CD8-positive, alpha-beta memory T cell (primary cell): ENCODE data around the gene ERMN. TPM values are rescaled to one million over a fixed set of nuclear protein-coding genes. Genes with fewer than 3 reads are reported as not detected.

ENCODE experiments used
- CTCF ChIA-PET: fragments of 350-600 bp; sonication (Branson Sonifier 250); formaldehyde crosslinking; loops from one replicate; lab custom pipeline; 2021; ENCODE audit warnings: antibody characterized with exemption; lab: Charles Lee
- POLR2A ChIA-PET: fragments of 350-600 bp; sonication (Branson Sonifier 250); formaldehyde crosslinking; loops from one replicate; lab custom pipeline; 2021; ENCODE audit warnings: antibody characterized with exemption; lab: Charles Lee
- DNase-seq, 5 donors: peaks; one replicate each; pipeline versions ENCODE4 v3.0.0 to v3.0.0-alpha.2; 2020 to 2022; ENCODE audit warnings: mixed read lengths in 1 of 5
- H3K27ac ChIP-seq: one replicate; pipeline ENCODE4 v1.7.0; 2013; ENCODE audit warnings: low read depth, mild to moderate bottlenecking, low read length, moderate library complexity
- H3K27me3 ChIP-seq: 2 replicates; pipeline ENCODE4 v1.7.0; 2013; ENCODE audit warnings: low read length, mild to moderate bottlenecking; ENCODE audit not compliant: insufficient read depth, poor library complexity, severe bottlenecking
- H3K36me3 ChIP-seq: 2 replicates; pipeline ENCODE4 v1.7.0; 2013; ENCODE audit warnings: mild to moderate bottlenecking, low read length, moderate library complexity; ENCODE audit not compliant: insufficient read depth
- H3K4me1 ChIP-seq: 2 replicates; pipeline ENCODE4 v1.7.0; 2013; ENCODE audit warnings: mild to moderate bottlenecking, low read length, moderate library complexity; ENCODE audit not compliant: insufficient read depth
- H3K4me3 ChIP-seq: 2 replicates; pipeline ENCODE4 v1.7.0; 2013; ENCODE audit warnings: mild to moderate bottlenecking, low read length
- H3K9me3 ChIP-seq: 2 replicates; pipeline ENCODE4 v1.7.0; 2013; ENCODE audit warnings: mild to moderate bottlenecking, low read length
- H3K27ac Mint-ChIP-seq, 8 donors: one replicate each; pipeline ENCODE4 v1.8.0; 2020 to 2021; ENCODE audit warnings: mixed read lengths in 8 of 8, mild to moderate bottlenecking in 6 of 8, inconsistent platforms in 3 of 8, moderate library complexity in 3 of 8
- H3K27me3 Mint-ChIP-seq, 2 donors: one replicate each; pipeline ENCODE4 v1.8.0; 2020 to 2021; ENCODE audit warnings: mixed read lengths in 2 of 2, mild to moderate bottlenecking in 1 of 2, moderate library complexity in 1 of 2
- H3K36me3 Mint-ChIP-seq, 3 donors: one replicate each; pipeline ENCODE4 v1.8.0; 2020 to 2021; ENCODE audit warnings: mixed read lengths in 3 of 3, inconsistent platforms in 1 of 3, mild to moderate bottlenecking in 1 of 3
- H3K4me1 Mint-ChIP-seq, 3 donors: one replicate each; pipeline ENCODE4 v1.8.0; 2020 to 2021; ENCODE audit warnings: mixed read lengths in 3 of 3, inconsistent platforms in 1 of 3, mild to moderate bottlenecking in 1 of 3
- H3K4me3 Mint-ChIP-seq, 7 donors: one replicate each; pipeline ENCODE4 v1.8.0; 2020 to 2021; ENCODE audit warnings: mixed read lengths in 7 of 7, mild to moderate bottlenecking in 6 of 7, moderate library complexity in 4 of 7, inconsistent platforms in 2 of 7
- H3K9me3 Mint-ChIP-seq, 5 donors: one replicate each; pipeline ENCODE4 v1.8.0; 2020 to 2022; ENCODE audit warnings: mixed read lengths in 5 of 5, mild to moderate bottlenecking in 3 of 5, moderate library complexity in 2 of 5, inconsistent platforms in 1 of 5
- polyA plus RNA-seq: library from polyadenylated mRNA; unstranded; fragments of 300-500 nt; fragmentation: Illumina TruSeq; gene quantifications from one replicate; pipeline ENCODE4 v1.2.3, GENCODE V29; 2021
- total RNA-seq, 2 experiments: library from RNA; stranded (reverse); gene quantifications; one replicate each; pipeline ENCODE4 v1.2.3, GENCODE V29; 2021

Gene ERMN
- total and polyA plus RNA-seq, 3 experiments from 2014 or later: 0.20 to 0.64 (median 0.42) TPM

DNA sequence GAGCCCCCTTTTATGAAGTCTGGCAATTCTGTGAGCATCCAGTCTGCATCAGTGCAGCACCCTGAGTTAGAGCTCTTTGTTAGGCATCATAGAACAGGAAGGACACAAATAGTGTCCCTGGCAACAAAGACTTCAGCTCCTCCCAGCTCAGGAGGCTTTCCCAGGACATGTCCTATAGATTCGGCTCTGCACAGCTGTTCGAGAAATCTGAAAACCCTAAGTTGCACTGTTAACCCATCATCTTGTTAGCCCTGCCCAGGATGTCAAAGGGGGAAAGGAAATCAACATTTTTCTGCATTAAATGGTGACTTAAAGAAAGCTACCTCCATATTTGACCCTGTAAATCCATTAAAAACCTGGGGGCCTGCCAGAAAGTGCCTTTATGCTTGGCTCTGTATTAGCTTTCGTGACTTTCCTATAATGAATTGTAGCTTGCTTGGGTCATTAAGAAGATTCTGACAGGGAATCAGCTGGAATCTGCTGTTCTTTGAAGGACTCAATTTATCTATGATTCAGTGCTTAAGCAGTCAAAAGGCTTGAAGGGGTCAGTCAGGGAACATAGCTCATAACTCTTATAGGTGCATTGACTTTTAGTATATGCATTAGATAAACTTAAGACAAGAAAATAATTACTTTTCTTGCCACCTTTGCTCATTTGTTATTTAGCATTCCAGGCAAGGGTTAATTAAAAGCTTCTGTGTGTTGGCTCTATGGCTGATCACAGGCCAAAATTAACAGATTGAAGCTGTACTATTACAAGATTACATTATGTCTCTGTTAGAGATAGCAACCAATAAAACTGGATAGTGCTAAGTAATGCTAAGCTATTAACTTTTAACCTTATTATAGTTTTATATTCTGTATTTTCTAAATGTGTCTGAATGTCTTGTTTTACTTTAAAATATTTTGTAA, 20.6 kb downstream of the ERMN start:
- Mint-ChIP-seq H3K4me3 (no peak overlapping the region), H3K9me3 (no peaks in the 10 kb centered on the region), H3K4me1 (peaks cover 2 to 11% (median 10%) of the 10 kb centered on the region in 3 donors), H3K27ac (no peak overlapping the region), H3K36me3 (no peaks in the 10 kb centered on the region), H3K27me3 (peaks cover 0 to 2% of the 10 kb centered on the region in 2 donors)
- no peaks in the 10 kb centered on the region for H3K27me3 ChIP-seq
- no peak overlapping the region for H3K4me3 ChIP-seq
- no peaks in the 10 kb centered on the region for H3K36me3 ChIP-seq
- ChIA-PET CTCF (interaction anchor here (0.6 to 4.9 kb wide), 11 partner anchors 24 to 719 kb away, joined by 3 to 59 read pairs (median 3); partner anchors contain the start of genes ACVR1C and ERMN), POLR2A (no interaction called here)
- H3K27ac ChIP-seq: no peak overlapping the region
- H3K9me3 ChIP-seq: no peaks in the 10 kb centered on the region
- DNase-seq: no peak
- no peaks in the 10 kb centered on the region for H3K4me1 ChIP-seq

- no peak for DNase-seq
- Mint-ChIP-seq H3K4me1 (peaks cover 2 to 11% (median 10%) of the 10 kb centered on the region in 3 donors), H3K9me3 (no peaks in the 10 kb centered on the region), H3K27me3 (peaks cover 2 to 3% of the 10 kb centered on the region in 2 donors), H3K27ac (no peak overlapping the region), H3K36me3 (no peaks in the 10 kb centered on the region), H3K4me3 (no peak overlapping the region)
- no peaks in the 10 kb centered on the region for H3K27me3 ChIP-seq
- H3K9me3 ChIP-seq: no peaks in the 10 kb centered on the region
- POLR2A ChIA-PET: no interaction called here
- CTCF ChIA-PET: interaction anchor here (0.9 to 4.9 kb wide), 13 partner anchors 7 to 1450 kb away, joined by 3 to 59 read pairs (median 4); partner anchors contain the start of genes ACVR1C and ERMN
- H3K36me3 ChIP-seq: no peaks in the 10 kb centered on the region
- no peaks in the 10 kb centered on the region for H3K4me1 ChIP-seq
- no peak overlapping the region for H3K4me3 ChIP-seq
- H3K27ac ChIP-seq: no peak overlapping the region
Observed at GRCh38 chr2:157303612-157304011, 22.0 kb downstream of the ERMN start.

DNA sequence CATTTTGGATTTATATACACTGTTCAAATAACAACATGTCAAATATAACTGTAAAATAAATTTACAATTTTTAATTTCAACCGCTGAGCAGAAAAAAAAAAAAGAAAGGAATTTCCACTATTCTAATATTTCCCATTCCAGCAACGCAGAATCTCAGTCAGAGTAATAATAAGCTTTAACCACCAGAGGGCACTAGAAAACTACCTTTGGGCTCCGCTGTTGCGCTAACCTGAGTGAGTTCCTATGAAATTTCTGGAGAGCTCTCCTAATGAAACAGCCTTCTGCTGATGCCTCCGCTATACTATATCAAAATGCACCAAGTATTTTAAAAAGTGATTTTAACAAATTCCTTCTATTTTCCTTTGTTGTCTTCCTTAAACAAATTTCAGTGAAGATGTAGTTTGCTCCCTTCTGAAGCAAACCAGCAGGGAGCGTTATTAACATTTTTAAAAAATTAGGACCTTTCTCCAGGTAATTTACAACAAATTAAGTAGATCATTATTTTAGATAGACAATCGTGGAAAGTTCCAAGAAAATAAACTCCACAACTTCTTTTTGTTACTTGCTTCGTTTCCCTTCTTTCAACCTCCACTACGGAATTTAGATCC, 23.0 kb downstream of the ERMN start:
- ChIA-PET POLR2A (interaction anchor here (0.7 kb wide), 1 partner anchor 713 kb away, joined by 3 read pairs; no protein-coding TSS in a partner anchor), CTCF (interaction anchor here (0.7 to 4.9 kb wide), 41 partner anchors 8 to 1451 kb away, joined by 3 to 59 read pairs (median 4); partner anchors contain the start of genes ACVR1C, CYTIP and ERMN)
- H3K27ac ChIP-seq: no peak overlapping the region
- no peaks in the 10 kb centered on the region for H3K36me3 Mint-ChIP-seq
- H3K36me3 ChIP-seq: no peaks in the 10 kb centered on the region
- no peaks in the 10 kb centered on the region for H3K4me1 ChIP-seq
- H3K4me3 Mint-ChIP-seq: no peak overlapping the region
- no peaks in the 10 kb centered on the region for H3K9me3 Mint-ChIP-seq
- DNase-seq: peak in 4 of 5 donors; percentile 14 to 56 (median 54)
- peaks cover 4% of the 10 kb centered on the region in 2 donors for H3K27me3 Mint-ChIP-seq
- no peaks in the 10 kb centered on the region for H3K27me3 ChIP-seq
- no peaks in the 10 kb centered on the region for H3K9me3 ChIP-seq
- H3K4me3 ChIP-seq: no peak overlapping the region
- H3K27ac Mint-ChIP-seq: no peak overlapping the region
- peaks cover 2 to 11% (median 10%) of the 10 kb centered on the region in 3 donors for H3K4me1 Mint-ChIP-seq

DNA sequence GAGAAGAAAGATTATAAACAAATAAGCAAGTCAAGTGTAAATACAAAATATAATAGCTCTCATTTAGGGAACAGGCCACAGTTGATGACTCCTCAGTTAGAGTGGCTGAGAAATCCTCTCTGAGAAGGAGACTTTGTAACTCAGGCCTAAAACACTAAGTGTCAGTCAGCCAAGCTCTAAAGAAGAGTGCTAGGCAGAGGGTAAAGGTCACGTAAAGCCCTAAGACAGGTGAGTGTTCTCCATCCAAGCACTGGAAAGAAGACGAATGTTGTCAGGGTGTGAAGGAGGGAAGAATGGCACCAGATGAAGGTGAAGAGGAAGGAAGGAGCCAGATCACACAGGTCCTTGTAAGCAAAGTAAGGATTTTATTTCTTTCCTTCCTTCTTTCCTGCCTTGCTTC, 24.3 kb downstream of the ERMN start:
- Histone ChIP-seq H3K27me3 (no peaks in the 10 kb centered on the region), H3K4me1 (no peaks in the 10 kb centered on the region), H3K36me3 (no peaks in the 10 kb centered on the region), H3K27ac (no peak overlapping the region), H3K4me3 (no peak overlapping the region), H3K9me3 (no peaks in the 10 kb centered on the region)
- Mint-ChIP-seq H3K4me1 (no peaks in the 10 kb centered on the region), H3K27ac (no peak overlapping the region), H3K36me3 (no peaks in the 10 kb centered on the region), H3K9me3 (no peaks in the 10 kb centered on the region), H3K4me3 (no peak overlapping the region), H3K27me3 (peaks cover 4 to 6% of the 10 kb centered on the region in 2 donors)
- ChIA-PET CTCF (interaction anchor here (1.0 to 4.9 kb wide), 13 partner anchors 9 to 710 kb away, joined by 3 to 59 read pairs (median 6); partner anchors contain the start of gene ERMN), POLR2A (no interaction called here)
- DNase-seq: no peak

- Histone ChIP-seq H3K4me1 (no peaks in the 10 kb centered on the region), H3K4me3 (no peak overlapping the region), H3K36me3 (no peaks in the 10 kb centered on the region), H3K9me3 (no peaks in the 10 kb centered on the region), H3K27me3 (no peaks in the 10 kb centered on the region), H3K27ac (no peak overlapping the region)
- ChIA-PET POLR2A (no interaction called here), CTCF (no interaction called here)
- Mint-ChIP-seq H3K36me3 (peaks cover 0 to 1% (median 0%) of the 10 kb centered on the region in 3 donors), H3K27ac (no peak overlapping the region), H3K4me3 (no peak overlapping the region), H3K4me1 (no peaks in the 10 kb centered on the region), H3K27me3 (peaks cover 2 to 11% of the 10 kb centered on the region in 2 donors), H3K9me3 (no peaks in the 10 kb centered on the region)
- no peak for DNase-seq
Observed at GRCh38 chr2:157296958-157297357, 28.7 kb downstream of the ERMN start.

DNA sequence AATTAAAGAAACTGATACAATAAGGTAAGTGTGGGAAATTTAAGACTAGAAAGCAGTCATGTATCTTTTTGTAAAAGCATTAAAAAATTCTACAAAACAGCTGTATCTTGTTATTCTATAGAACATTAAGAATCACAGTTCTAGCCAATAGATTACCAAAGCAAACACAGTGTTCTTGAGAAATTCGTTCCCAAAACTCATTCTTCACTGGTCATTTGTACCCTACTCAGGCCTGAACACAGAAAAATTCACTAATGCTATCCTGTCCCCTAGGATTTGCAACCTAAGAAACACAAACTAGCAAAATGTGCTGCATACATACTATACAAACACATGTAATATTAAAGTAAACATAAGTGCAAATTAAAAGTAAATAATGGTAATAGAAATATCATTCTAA, 29.1 kb downstream of the ERMN start:
- no peak overlapping the region for H3K27ac Mint-ChIP-seq
- Histone ChIP-seq H3K27ac (no peak overlapping the region), H3K27me3 (no peaks in the 10 kb centered on the region), H3K4me3 (no peak overlapping the region), H3K36me3 (no peaks in the 10 kb centered on the region), H3K4me1 (no peaks in the 10 kb centered on the region), H3K9me3 (no peaks in the 10 kb centered on the region)
- ChIA-PET POLR2A (no interaction called here), CTCF (no interaction called here)
- H3K9me3 Mint-ChIP-seq: no peaks in the 10 kb centered on the region
- H3K27me3 Mint-ChIP-seq: peaks cover 2 to 11% of the 10 kb centered on the region in 2 donors
- peaks cover 0 to 1% (median 0%) of the 10 kb centered on the region in 3 donors for H3K36me3 Mint-ChIP-seq
- no peaks in the 10 kb centered on the region for H3K4me1 Mint-ChIP-seq
- no peak for DNase-seq
- H3K4me3 Mint-ChIP-seq: no peak overlapping the region

DNA sequence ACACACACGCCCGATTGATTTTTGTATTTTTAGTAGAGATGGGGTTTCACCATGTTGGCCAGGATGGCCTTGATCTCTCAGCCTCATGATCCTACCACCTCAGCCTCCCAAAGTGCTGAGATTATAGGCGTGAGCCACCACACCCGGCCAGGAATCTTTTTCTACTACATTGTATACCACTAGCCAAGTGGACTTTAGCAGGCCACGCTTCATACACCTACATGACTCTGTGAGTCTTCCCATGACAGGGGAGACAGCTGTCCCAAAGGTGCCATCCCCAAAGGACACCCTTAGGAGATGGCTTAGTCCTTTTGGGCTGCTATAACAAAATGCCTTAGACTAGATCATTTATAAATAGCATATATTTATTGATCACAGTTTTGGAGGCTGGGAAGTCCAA, 32.8 kb downstream of the ERMN start:
- Histone ChIP-seq H3K9me3 (no peaks in the 10 kb centered on the region), H3K4me1 (no peaks in the 10 kb centered on the region), H3K4me3 (no peak overlapping the region), H3K27ac (no peak overlapping the region), H3K36me3 (no peaks in the 10 kb centered on the region), H3K27me3 (no peaks in the 10 kb centered on the region)
- no peaks in the 10 kb centered on the region for H3K9me3 Mint-ChIP-seq
- H3K4me1 Mint-ChIP-seq: no peaks in the 10 kb centered on the region
- no peak overlapping the region for H3K4me3 Mint-ChIP-seq
- H3K27me3 Mint-ChIP-seq: peaks cover 0 to 6% of the 10 kb centered on the region in 2 donors
- no peak overlapping the region for H3K27ac Mint-ChIP-seq
- no peak for DNase-seq
- peaks cover 0 to 1% (median 0%) of the 10 kb centered on the region in 3 donors for H3K36me3 Mint-ChIP-seq
- ChIA-PET CTCF (interaction anchor here (1.3 to 1.8 kb wide), 2 partner anchors 9 to 703 kb away, joined by 3 to 5 read pairs; no protein-coding TSS in a partner anchor), POLR2A (no interaction called here)
